SK-N-SH treated with all-trans-retinoic acid at 6 μM for 48 hours (cell line): Measurements from ENCODE around the gene ADAM22.
A peak's percentile ranks its signal among the peaks of the same experiment; 100 is the strongest.

Experiments
- ATAC-seq: fragments of 200-7000 bp; cut with Tn5 transposase; 3 replicates; pipeline ENCODE4 v1.9.1; 2020; ENCODE audit warnings: mild to moderate bottlenecking, moderate library complexity
- ARNTL ChIP-seq: fragments of 450-650 bp; formaldehyde crosslinking; IDR thresholded peaks from 2 replicates; pipeline ENCODE4 v1.5.0; 2020; ENCODE audit warnings: low read depth, mild to moderate bottlenecking, moderate library complexity, borderline replicate concordance
- BACH2 ChIP-seq: fragments of 250-450 bp; sonication (Bioruptor Pico); IDR thresholded peaks from 2 replicates; pipeline ENCODE4 v1.9.0; 2021; ENCODE audit warnings: mild to moderate bottlenecking, borderline replicate concordance
- CREB5 ChIP-seq: fragments of 250-450 bp; sonication (Bioruptor Pico); IDR thresholded peaks from 2 replicates; pipeline ENCODE4 v1.5.1; 2020; ENCODE audit warnings: low read depth, mild to moderate bottlenecking, moderate library complexity
- CSDC2 ChIP-seq: fragments of 250-450 bp; sonication (Bioruptor Pico); IDR thresholded peaks from 2 replicates; pipeline ENCODE4 v1.5.0; 2020; ENCODE audit warnings: mild to moderate bottlenecking, moderate library complexity
- CSRNP3 ChIP-seq: fragments of 250-450 bp; sonication (Bioruptor Pico); IDR thresholded peaks from 2 replicates; pipeline ENCODE4 v1.5.1; 2021; ENCODE audit warnings: mild to moderate bottlenecking, moderate library complexity
- ESRRG ChIP-seq: fragments of 250-450 bp; sonication (Bioruptor Pico); IDR thresholded peaks from 2 replicates; pipeline ENCODE4 v1.6.1; 2021; ENCODE audit warnings: mild to moderate bottlenecking
- GLIS3 ChIP-seq: fragments of 250-450 bp; sonication (Bioruptor Pico); IDR thresholded peaks from 2 replicates; pipeline ENCODE4 v1.5.0; 2020; ENCODE audit warnings: mild to moderate bottlenecking, moderate library complexity
- ISL1 ChIP-seq: fragments of 250-450 bp; sonication (Bioruptor Pico); IDR thresholded peaks from 2 replicates; pipeline ENCODE4 v2.1.2; 2022; ENCODE audit warnings: mild to moderate bottlenecking, moderate library complexity
- OSR1 ChIP-seq: fragments of 250-450 bp; sonication (Bioruptor Pico); IDR thresholded peaks from 2 replicates; pipeline ENCODE4 v1.8.0; 2022; ENCODE audit warnings: moderate library complexity, mild to moderate bottlenecking, inconsistent platforms
- PATZ1 ChIP-seq: fragments of 250-450 bp; sonication (Bioruptor Pico); IDR thresholded peaks from 2 replicates; pipeline ENCODE4 v1.8.0; 2020; ENCODE audit warnings: mild to moderate bottlenecking, moderate library complexity, borderline replicate concordance
- POU6F1 ChIP-seq: fragments of 250-450 bp; sonication (Bioruptor Pico); IDR thresholded peaks from 2 replicates; pipeline ENCODE4 v1.8.0; 2021; ENCODE audit warnings: low read depth, mild to moderate bottlenecking, moderate library complexity, borderline replicate concordance
- PPARA ChIP-seq: fragments of 250-450 bp; sonication (Bioruptor Pico); IDR thresholded peaks from 2 replicates; pipeline ENCODE4 v1.5.0; 2020; ENCODE audit warnings: mild to moderate bottlenecking, borderline replicate concordance
- RARB ChIP-seq: fragments of 250-450 bp; sonication (Bioruptor Pico); IDR thresholded peaks from 2 replicates; pipeline ENCODE4 v1.8.0; 2021; ENCODE audit warnings: mild to moderate bottlenecking, moderate library complexity
- SNAI2 ChIP-seq: fragments of 250-450 bp; sonication (Bioruptor Pico); IDR thresholded peaks from 2 replicates; pipeline ENCODE4 v1.5.0; 2020; ENCODE audit warnings: mild to moderate bottlenecking, moderate library complexity
- TCF4 ChIP-seq: fragments of 250-450 bp; sonication (Bioruptor Pico); IDR thresholded peaks from 2 replicates; pipeline ENCODE4 v1.8.0; 2021; ENCODE audit warnings: mild to moderate bottlenecking, moderate library complexity, borderline replicate concordance
- TOX ChIP-seq: fragments of 250-450 bp; sonication (Bioruptor Pico); IDR thresholded peaks from 2 replicates; pipeline ENCODE4 v1.8.0; 2021; ENCODE audit warnings: mild to moderate bottlenecking, moderate library complexity, borderline replicate concordance
- TSHZ2 ChIP-seq: fragments of 250-450 bp; sonication (Bioruptor Pico); IDR thresholded peaks from 2 replicates; pipeline ENCODE4 v1.5.0; 2020; ENCODE audit warnings: mild to moderate bottlenecking, moderate library complexity
- ZC3H10 ChIP-seq: fragments of 250-450 bp; sonication (Bioruptor Pico); IDR thresholded peaks from 2 replicates; pipeline ENCODE4 v1.5.1; 2021; ENCODE audit warnings: mild to moderate bottlenecking, moderate library complexity
- ZFP3 ChIP-seq: fragments of 250-450 bp; sonication (Bioruptor Pico); IDR thresholded peaks from 2 replicates; pipeline ENCODE4 v1.5.0; 2020; ENCODE audit warnings: mild to moderate bottlenecking, moderate library complexity
- ZFP30 ChIP-seq: fragments of 450-650 bp; formaldehyde crosslinking; IDR thresholded peaks from 2 replicates; pipeline ENCODE4 v1.5.0; 2022; ENCODE audit warnings: mild to moderate bottlenecking, moderate library complexity
- ZNF565 ChIP-seq: fragments of 450-650 bp; formaldehyde crosslinking; conservative IDR thresholded peaks from 2 replicates; pipeline ENCODE4 v1.5.0; 2020; ENCODE audit warnings: low read depth, mild to moderate bottlenecking, moderate library complexity
- ZNF70 ChIP-seq: fragments of 450-650 bp; formaldehyde crosslinking; IDR thresholded peaks from 2 replicates; pipeline ENCODE4 v1.5.0; 2020; ENCODE audit warnings: mild to moderate bottlenecking, moderate library complexity
- ZNF8 ChIP-seq: fragments of 450-650 bp; formaldehyde crosslinking; IDR thresholded peaks from 2 replicates; pipeline ENCODE4 v1.5.0; 2020; ENCODE audit warnings: mild to moderate bottlenecking, moderate library complexity

Gene ADAM22

GRCh38 chr7:88200789-88201188 lies 266.7 kb downstream of the ADAM22 start:
- no peak for ATAC-seq
- TF ChIP-seq CSRNP3 (CRISPR knock-in tag), result no peak
- no peak for TF ChIP-seq GLIS3
- no peak for TF ChIP-seq ZNF8 (CRISPR knock-in tag)
- no peak for TF ChIP-seq ESRRG (CRISPR knock-in tag)
- no peak for TF ChIP-seq PATZ1
- no peak for TF ChIP-seq POU6F1 (CRISPR knock-in tag)
- no peak for TF ChIP-seq TSHZ2 (CRISPR knock-in tag)
- no peak for TF ChIP-seq ZFP30 (CRISPR knock-in tag)
- no peak for TF ChIP-seq BACH2 (CRISPR knock-in tag)
- TF ChIP-seq ZNF565 (CRISPR knock-in tag), result no peak
- no peak for TF ChIP-seq SNAI2 (CRISPR knock-in tag)
- TF ChIP-seq ZC3H10 (CRISPR knock-in tag), result no peak
- no peak for TF ChIP-seq ZFP3 (CRISPR knock-in tag)
- no peak for TF ChIP-seq TOX (CRISPR knock-in tag)
- no peak for TF ChIP-seq ISL1 (CRISPR knock-in tag)
- TF ChIP-seq ARNTL, result no peak
- TF ChIP-seq PPARA, result no peak
- no peak for TF ChIP-seq CSDC2 (CRISPR knock-in tag)
- TF ChIP-seq TCF4, result no peak
- no peak for TF ChIP-seq RARB (CRISPR knock-in tag)
- TF ChIP-seq, all 23 proteins: peak for 0

GRCh38 chr7:88201305-88201704 lies 267.3 kb downstream of the ADAM22 start:
- peak; percentile 21; the same call in 2 of the 3 replicates for ATAC-seq
- TF ChIP-seq CREB5 (CRISPR knock-in tag) (no peak), TCF4 (no peak), ZFP30 (CRISPR knock-in tag) (no peak), ZNF70 (CRISPR knock-in tag) (no peak), OSR1 (no peak), ISL1 (CRISPR knock-in tag) (no peak), BACH2 (CRISPR knock-in tag) (no peak), CSRNP3 (CRISPR knock-in tag) (no peak)
- TF ChIP-seq, all 23 proteins: peak for 0
